ENCODE data around the gene MTMR2.

Gene MTMR2

DNA sequence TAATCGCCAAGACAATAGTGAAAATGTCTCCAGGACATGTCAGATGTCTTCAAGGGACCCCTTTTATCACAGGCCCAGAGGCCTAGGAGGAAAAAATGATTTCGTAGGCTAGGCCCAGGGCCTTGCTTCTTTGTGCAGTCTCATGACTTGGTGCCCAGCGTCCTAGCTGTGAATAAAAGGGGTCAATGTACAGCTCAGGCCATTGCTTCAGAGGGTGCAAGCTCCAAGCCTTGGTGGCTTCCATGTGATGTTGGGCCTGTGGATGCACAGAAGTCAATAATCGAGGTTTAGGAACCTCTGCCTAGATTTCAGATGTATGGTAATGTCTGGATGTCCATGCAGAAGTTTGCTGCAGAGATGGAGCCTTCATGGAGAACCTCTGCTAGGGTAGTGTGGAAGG, 20.7 kb upstream of the MTMR2 start:
- H3K4me3 ChIP-seq (ENCODE audit: low read depth, low read length), result no peak overlapping the region
- TF ChIP-seq, protein P1, sequence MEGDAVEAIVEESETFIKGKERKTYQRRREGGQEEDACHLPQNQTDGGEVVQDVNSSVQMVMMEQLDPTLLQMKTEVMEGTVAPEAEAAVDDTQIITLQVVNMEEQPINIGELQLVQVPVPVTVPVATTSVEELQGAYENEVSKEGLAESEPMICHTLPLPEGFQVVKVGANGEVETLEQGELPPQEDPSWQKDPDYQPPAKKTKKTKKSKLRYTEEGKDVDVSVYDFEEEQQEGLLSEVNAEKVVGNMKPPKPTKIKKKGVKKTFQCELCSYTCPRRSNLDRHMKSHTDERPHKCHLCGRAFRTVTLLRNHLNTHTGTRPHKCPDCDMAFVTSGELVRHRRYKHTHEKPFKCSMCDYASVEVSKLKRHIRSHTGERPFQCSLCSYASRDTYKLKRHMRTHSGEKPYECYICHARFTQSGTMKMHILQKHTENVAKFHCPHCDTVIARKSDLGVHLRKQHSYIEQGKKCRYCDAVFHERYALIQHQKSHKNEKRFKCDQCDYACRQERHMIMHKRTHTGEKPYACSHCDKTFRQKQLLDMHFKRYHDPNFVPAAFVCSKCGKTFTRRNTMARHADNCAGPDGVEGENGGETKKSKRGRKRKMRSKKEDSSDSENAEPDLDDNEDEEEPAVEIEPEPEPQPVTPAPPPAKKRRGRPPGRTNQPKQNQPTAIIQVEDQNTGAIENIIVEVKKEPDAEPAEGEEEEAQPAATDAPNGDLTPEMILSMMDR (IDR thresholded peaks at IDR 0.05; ENCODE audit: control insufficient read depth, extremely low read depth, insufficient read depth), result no peak
- no peak for DNase-seq (ENCODE audit: low read depth)

DNA sequence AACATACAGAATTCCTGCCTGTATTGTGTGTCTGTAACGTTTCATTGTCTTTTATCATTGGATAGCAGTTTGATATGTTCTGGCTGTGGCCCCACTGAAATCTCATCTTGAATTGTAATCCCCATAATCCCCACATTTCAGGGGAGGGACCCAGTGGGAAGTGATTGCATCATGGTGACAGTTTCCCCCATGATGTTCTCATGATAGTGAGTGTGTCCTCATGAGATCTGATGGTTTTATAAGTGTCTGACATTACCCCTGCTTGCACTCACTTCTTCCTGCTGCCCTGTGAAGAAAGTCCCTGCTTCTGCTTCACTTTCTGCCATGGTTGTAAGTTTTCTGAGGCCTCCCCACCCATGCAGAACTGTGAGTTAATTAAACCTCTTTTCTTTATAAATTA, 19.6 kb upstream of the MTMR2 start:
- TF ChIP-seq, protein P1 (IDR thresholded peaks at IDR 0.05; ENCODE audit: control insufficient read depth, extremely low read depth, insufficient read depth), result no peak
- DNase-seq (ENCODE audit: low read depth), result no peak
- no peak overlapping the region for H3K4me3 ChIP-seq (ENCODE audit: low read depth, low read length)

DNA sequence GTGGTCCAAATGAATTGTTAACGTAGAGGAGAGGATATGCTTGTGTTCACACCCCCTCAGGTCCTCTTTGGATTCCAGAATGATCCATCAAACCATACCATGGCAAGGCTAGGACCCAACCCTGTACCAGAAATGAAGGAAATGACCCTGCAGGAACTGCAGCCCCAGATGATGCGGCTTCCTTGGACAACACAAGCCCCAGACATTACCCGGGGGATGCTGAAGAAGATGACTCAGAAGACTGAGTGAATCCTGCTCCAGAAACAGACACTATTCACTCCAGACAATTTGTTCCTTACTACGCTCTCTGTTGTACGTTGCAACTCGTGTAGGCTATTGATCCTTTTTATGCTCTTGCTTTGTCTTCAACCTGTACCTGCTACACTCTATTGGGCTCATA, 15.2 kb upstream of the MTMR2 start:
- DNase-seq (ENCODE audit: low read depth), result no peak
- TF ChIP-seq, protein P1 (IDR thresholded peaks at IDR 0.05; ENCODE audit: control insufficient read depth, extremely low read depth, insufficient read depth), result no peak

DNA sequence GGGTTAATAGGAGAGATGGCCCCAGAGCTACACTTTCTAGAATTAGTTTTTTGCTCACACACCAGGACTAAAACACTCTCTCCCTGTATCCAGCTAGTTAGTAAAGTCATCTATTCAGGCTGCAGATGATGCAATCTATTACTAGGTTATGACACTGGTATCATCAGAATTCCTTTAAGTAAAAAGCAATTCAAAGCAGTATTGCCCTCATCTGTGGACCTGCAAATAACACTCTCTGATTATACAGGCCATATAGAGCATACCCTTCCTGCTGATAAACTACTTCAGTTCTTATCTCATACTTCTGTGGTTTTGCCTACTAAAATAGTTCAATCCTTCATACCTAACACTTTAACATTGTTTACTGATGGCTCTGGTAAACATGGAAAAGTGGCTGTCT, 13.5 kb upstream of the MTMR2 start:
- H3K4me3 ChIP-seq (ENCODE audit: low read depth, low read length), result no peak overlapping the region
- DNase-seq (ENCODE audit: low read depth), result no peak
- TF ChIP-seq, protein P1 (IDR thresholded peaks at IDR 0.05; ENCODE audit: control insufficient read depth, extremely low read depth, insufficient read depth), result no peak

More for the DNA sequence above, 15.2 kb upstream of the MTMR2 start:
- no peak overlapping the region for H3K4me3 ChIP-seq (ENCODE audit: low read depth, low read length)

DNA sequence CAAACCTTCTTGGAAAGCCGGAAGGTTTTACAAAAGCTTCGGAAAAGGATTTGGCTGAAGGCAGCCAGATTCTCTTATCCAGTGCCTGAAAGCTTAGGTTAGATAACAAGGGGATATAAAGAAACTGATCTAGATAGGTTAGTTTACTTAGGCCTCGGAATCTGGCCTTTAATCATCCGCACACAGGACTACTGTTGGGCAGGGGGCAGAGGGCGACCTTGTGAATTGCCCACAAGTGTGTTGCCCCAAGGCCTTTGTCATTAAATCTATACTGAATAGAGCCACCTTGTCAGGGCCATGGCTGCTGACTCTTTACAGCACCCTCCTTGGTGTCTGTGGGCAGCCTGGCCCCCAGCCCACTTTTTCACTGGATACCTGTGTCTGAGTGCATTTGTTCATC, 9.7 kb upstream of the MTMR2 start:
- no peak overlapping the region for H3K4me3 ChIP-seq (ENCODE audit: low read depth, low read length)
- DNase-seq (ENCODE audit: low read depth), result no peak

DNA sequence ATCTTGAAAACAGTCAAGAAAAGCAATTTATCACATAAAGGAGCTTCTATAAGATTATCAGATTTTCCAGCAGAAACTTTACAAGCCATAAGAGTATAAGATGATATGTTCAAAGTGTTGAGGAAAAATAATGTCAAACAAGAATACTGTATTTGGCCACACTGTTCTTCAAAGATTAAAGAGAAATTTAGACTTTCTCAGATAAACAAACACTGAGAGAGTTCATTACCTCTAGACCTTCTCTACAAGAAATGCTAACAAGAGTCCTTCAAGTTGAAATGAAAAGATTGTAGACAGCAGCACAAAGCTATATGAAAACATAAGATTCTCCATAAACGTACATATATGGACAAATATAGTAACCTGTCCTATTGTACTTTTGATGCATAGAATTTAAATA, 8.0 kb upstream of the MTMR2 start:
- TF ChIP-seq, protein P1 (IDR thresholded peaks at IDR 0.05; ENCODE audit: control insufficient read depth, extremely low read depth, insufficient read depth), result no peak
- DNase-seq (ENCODE audit: low read depth), result no peak
- H3K4me3 ChIP-seq (ENCODE audit: low read depth, low read length), result no peak overlapping the region

More for the DNA sequence above, 9.7 kb upstream of the MTMR2 start:
- TF ChIP-seq, protein P1 (IDR thresholded peaks at IDR 0.05; ENCODE audit: control insufficient read depth, extremely low read depth, insufficient read depth), result no peak

DNA sequence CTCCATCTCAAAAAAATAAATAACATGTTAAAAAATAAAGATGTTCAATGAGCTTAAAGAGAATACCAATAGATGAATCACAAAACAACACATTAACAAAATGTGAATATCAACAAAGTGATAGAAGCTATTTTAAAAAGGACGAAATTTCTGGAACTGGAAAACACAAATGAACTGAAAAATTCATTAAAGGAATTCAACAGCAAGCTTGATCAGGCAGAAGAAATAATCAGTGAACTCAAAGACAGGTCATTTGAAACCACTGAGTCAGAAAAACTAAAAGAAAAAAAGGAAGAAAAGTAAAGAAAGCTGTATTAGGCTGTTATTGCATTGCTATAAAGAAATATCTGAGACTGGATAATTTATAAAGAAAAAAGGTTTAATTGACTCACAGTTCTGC, 7.0 kb upstream of the MTMR2 start:
- DNase-seq (ENCODE audit: low read depth), result no peak
- no peak overlapping the region for H3K4me3 ChIP-seq (ENCODE audit: low read depth, low read length)
- TF ChIP-seq, protein P1 (IDR thresholded peaks at IDR 0.05; ENCODE audit: control insufficient read depth, extremely low read depth, insufficient read depth), result no peak
